HepG2 (cell line): ENCODE measurements around the gene TSR1. TPM values are rescaled to one million over a fixed set of nuclear protein-coding genes. Genes with fewer than 3 reads are reported as not detected.

Source experiments
- AGO1 ChIP-seq: fragments of 200-400 bp; formaldehyde crosslinking; IDR thresholded peaks from 2 replicates; pipeline ENCODE4 v1.6.1; 2017; ENCODE audit warnings: mild to moderate bottlenecking, low read depth, low read length, moderate library complexity; ENCODE audit not compliant: poor library complexity, severe bottlenecking
- ARNTL ChIP-seq: sonication (generic); formaldehyde crosslinking; IDR thresholded peaks from 2 replicates; pipeline ENCODE4 v1.4.0; 2020; ENCODE audit warnings: mild to moderate bottlenecking, missing genetic modification reagents
- ATF3 ChIP-seq: sonication (generic); formaldehyde crosslinking; IDR thresholded peaks from 2 replicates; pipeline ENCODE4 v1.4.0; 2020; ENCODE audit warnings: missing genetic modification reagents
- CREB3 ChIP-seq: sonication (generic); formaldehyde crosslinking; IDR thresholded peaks from 2 replicates; pipeline ENCODE4 v1.5.0; 2020; ENCODE audit warnings: missing genetic modification reagents
- CSRNP2 ChIP-seq: sonication (generic); formaldehyde crosslinking; conservative IDR thresholded peaks from 2 replicates; pipeline ENCODE4 v1.8.0; 2022; ENCODE audit warnings: low read depth, missing genetic modification reagents
- HDAC2 ChIP-seq: sonication (generic); formaldehyde crosslinking; IDR thresholded peaks from 2 replicates; pipeline ENCODE4 v1.4.0; 2020; ENCODE audit warnings: missing genetic modification reagents
- HIVEP1 ChIP-seq: sonication (generic); formaldehyde crosslinking; IDR thresholded peaks from 2 replicates; pipeline ENCODE4 v1.4.0; 2020; ENCODE audit warnings: mild to moderate bottlenecking, missing genetic modification reagents
- MXD3 ChIP-seq: IDR thresholded peaks from 2 replicates; pipeline ENCODE4 v1.6.1; 2016; ENCODE audit warnings: mild to moderate bottlenecking, missing biosample characterization, missing genetic modification reagents
- SNAPC5 ChIP-seq: sonication (generic); formaldehyde crosslinking; IDR thresholded peaks from 2 replicates; pipeline ENCODE4 v1.8.1; 2023; ENCODE audit warnings: mild to moderate bottlenecking, missing genetic modification reagents, borderline replicate concordance
- TCF7 ChIP-seq: sonication (generic); IDR thresholded peaks from 2 replicates; pipeline ENCODE4 v1.6.1; 2016; ENCODE audit warnings: antibody characterized with exemption, low read depth
- THAP7 ChIP-seq: sonication (generic); formaldehyde crosslinking; IDR thresholded peaks from 2 replicates; pipeline ENCODE4 v1.8.1; 2023; ENCODE audit warnings: mild to moderate bottlenecking, missing genetic modification reagents
- TMF1 ChIP-seq: sonication (generic); formaldehyde crosslinking; IDR thresholded peaks from 2 replicates; pipeline ENCODE4 v1.8.1; 2022; ENCODE audit warnings: low read depth, missing genetic modification reagents
- ZBTB10 ChIP-seq: sonication (generic); formaldehyde crosslinking; IDR thresholded peaks from 2 replicates; pipeline ENCODE4 v1.4.0; 2020; ENCODE audit warnings: missing genetic modification reagents, borderline replicate concordance
- ZBTB7A ChIP-seq: sonication (generic); formaldehyde crosslinking; IDR thresholded peaks from 2 replicates; pipeline ENCODE4 v1.8.0; 2022; ENCODE audit warnings: mild to moderate bottlenecking, missing genetic modification reagents
- ZNF317 ChIP-seq: sonication (generic); formaldehyde crosslinking; IDR thresholded peaks from 2 replicates; pipeline ENCODE4 v1.5.0; 2020; ENCODE audit warnings: mild to moderate bottlenecking, missing genetic modification reagents
- ZNF501 ChIP-seq: sonication (generic); formaldehyde crosslinking; IDR thresholded peaks from 2 replicates; pipeline ENCODE4 v1.5.1; 2020; ENCODE audit warnings: mild to moderate bottlenecking, moderate library complexity, missing genetic modification reagents
- ZNF556 ChIP-seq: sonication (generic); formaldehyde crosslinking; IDR thresholded peaks from 2 replicates; pipeline ENCODE4 v1.4.0; 2020; ENCODE audit warnings: mild to moderate bottlenecking, missing genetic modification reagents, borderline replicate concordance
- ZNF720 ChIP-seq: sonication (generic); formaldehyde crosslinking; IDR thresholded peaks from 2 replicates; pipeline ENCODE4 v1.4.0; 2020; ENCODE audit warnings: missing genetic modification reagents
- ZNF724P ChIP-seq: sonication (generic); formaldehyde crosslinking; IDR thresholded peaks from 2 replicates; pipeline ENCODE4 v1.8.0; 2022; ENCODE audit warnings: missing genetic modification reagents, borderline replicate concordance
- ZNF740 ChIP-seq: sonication (generic); formaldehyde crosslinking; IDR thresholded peaks from 2 replicates; pipeline ENCODE4 v1.4.0; 2020; ENCODE audit warnings: missing genetic modification reagents
- ZNF782 ChIP-seq: sonication (generic); formaldehyde crosslinking; IDR thresholded peaks from 2 replicates; pipeline ENCODE4 v1.4.0; 2020; ENCODE audit warnings: missing genetic modification reagents, mild to moderate bottlenecking, borderline replicate concordance
- polyA plus RNA-seq, 8 experiments: library from polyadenylated mRNA; depleted of rRNA in 3 of 8; stranded (reverse) in 7 of 8; unstranded in 1 of 8; fragments of >200 nt; fragmentation: Illumina TruSeq in 4 of 8; extraction: Trizol in 4 of 8; gene quantifications; 2 replicates each; pipeline versions ENCODE4 v1.2.1 to v1.2.3, GENCODE V29; 2011 to 2016; ENCODE audit warnings: low read depth in 4 of 8, missing spikeins in 1 of 8, mixed read lengths in 1 of 8; ENCODE audit not compliant: insufficient read depth in 1 of 8
- total RNA-seq, 5 experiments: library from RNA; depleted of rRNA; stranded (reverse); fragments of >200 nt; fragmentation: Illumina TruSeq; extraction: Trizol; gene quantifications; 2 replicates each; pipeline ENCODE4 v1.2.3, GENCODE V29; 2016; ENCODE audit warnings: low read depth in 1 of 5

TSR1 gene
- total and polyA plus RNA-seq, 2 of the 13 experiments (the other 11 are each of a cell fraction or from before 2014, with no cell fraction given) = 7.1 to 65.8 TPM

- 0 out of 2 replicates have a peak, but pooled peaks have one; percentile 25 for TF ChIP-seq CREB3 (CRISPR knock-in tag)
- TF ChIP-seq ARNTL (CRISPR knock-in tag) = 0 out of 2 replicates have a peak, but pooled peaks have one; percentile 65
- peak; percentile 59; the same call in 1 of the 2 replicates for TF ChIP-seq THAP7 (CRISPR knock-in tag)
- TF ChIP-seq ZBTB7A (CRISPR knock-in tag) = peak; percentile 55; the same call in 1 of the 2 replicates
- peak; percentile 82 for TF ChIP-seq TMF1 (CRISPR knock-in tag)
- TF ChIP-seq ZNF501 (CRISPR knock-in tag) = peak; percentile 91
- no peak for TF ChIP-seq ATF3 (CRISPR knock-in tag)
- peak; percentile 47 for TF ChIP-seq ZNF556
- TF ChIP-seq TCF7 = no peak
- no peak for TF ChIP-seq ZNF724P (CRISPR knock-in tag)
- 0 out of 2 replicates have a peak, but pooled peaks have one; percentile 18 for TF ChIP-seq ZNF740 (CRISPR knock-in tag)
- peak; percentile 37; the same call in 1 of the 2 replicates for TF ChIP-seq ZBTB10 (CRISPR knock-in tag)
- TF ChIP-seq HDAC2 (CRISPR knock-in tag) = peak; percentile 74; the same call in 1 of the 2 replicates
- TF ChIP-seq CSRNP2 (CRISPR knock-in tag) = 0 out of 2 replicates have a peak, but pooled peaks have one; percentile 28
- peak; percentile 43; the same call in 1 of the 2 replicates for TF ChIP-seq MXD3
- TF ChIP-seq AGO1 = no peak
- 0 out of 2 replicates have a peak, but pooled peaks have one; percentile 66 for TF ChIP-seq SNAPC5 (CRISPR knock-in tag)
- no peak for TF ChIP-seq ZNF720 (CRISPR knock-in tag)
- TF ChIP-seq ZNF782 (CRISPR knock-in tag) = 0 out of 2 replicates have a peak, but pooled peaks have one; percentile 24
- peak; percentile 78 for TF ChIP-seq ZNF317 (CRISPR knock-in tag)
- peak; percentile 81 for TF ChIP-seq HIVEP1 (CRISPR knock-in tag)
Observed at GRCh38 chr17:2336215-2336851, at the start of gene TSR1 (continued).
